GM20000 (cell line): ENCODE measurements around the gene PLB1.

Experiments
- DNase-seq: peaks from one replicate; pipeline ENCODE4 v3.0.0; 2012; ENCODE audit warnings: low spot score
- CTCF ChIP-seq: IDR thresholded peaks from 2 replicates; pipeline ENCODE4 v1.5.1; 2012; ENCODE audit warnings: mild to moderate bottlenecking, control low read depth; ENCODE audit errors: extremely low read depth, missing control alignments

PLB1 gene

GRCh38 chr2:28582595-28582994 is 86.7 kb downstream of the PLB1 start:
- no peak for DNase-seq
- no peak for TF ChIP-seq CTCF

- no peak for TF ChIP-seq CTCF
- no peak for DNase-seq
Measured at GRCh38 chr2:28583899-28584553, 88.2 kb downstream of the PLB1 start.

- TF ChIP-seq CTCF: no peak
- DNase-seq: peak; percentile 32
Measured at GRCh38 chr2:28586867-28587266, 91.0 kb downstream of the PLB1 start.

- no peak for DNase-seq
- TF ChIP-seq CTCF: no peak
Measured at GRCh38 chr2:28587526-28588291, 91.8 kb downstream of the PLB1 start.

- TF ChIP-seq CTCF: no peak
Measured at GRCh38 chr2:28588292-28588670, 92.4 kb downstream of the PLB1 start.

GRCh38 chr2:28589746-28590463 is 94.0 kb downstream of the PLB1 start:
- no peak for TF ChIP-seq CTCF
- DNase-seq: no peak

More at GRCh38 chr2:28588292-28588670, 92.4 kb downstream of the PLB1 start:
- no peak for DNase-seq
